ENCODE measurements around the gene SLPI.

SLPI gene

GRCh38 chr20:45269754-45270270, 15.4 kb upstream of the SLPI start:
- DNase-seq (ENCODE audit: low spot score): no peak

- no peak for DNase-seq (ENCODE audit: low spot score)
Observed at GRCh38 chr20:45269056-45269455, 14.7 kb upstream of the SLPI start.

- DNase-seq (ENCODE audit: low spot score): no peak
Observed at GRCh38 chr20:45268531-45268930, 14.2 kb upstream of the SLPI start.

GRCh38 chr20:45266977-45267376, 12.6 kb upstream of the SLPI start:
- DNase-seq (ENCODE audit: low spot score): no peak

GRCh38 chr20:45263556-45264266, 9.3 kb upstream of the SLPI start:
- DNase-seq (ENCODE audit: low spot score): no peak

GRCh38 chr20:45258664-45259063, 4.3 kb upstream of the SLPI start:
- no peak for DNase-seq (ENCODE audit: low spot score)

- DNase-seq (ENCODE audit: low spot score): no peak
Observed at GRCh38 chr20:45258259-45258658, 3.9 kb upstream of the SLPI start.

- no peak for DNase-seq (ENCODE audit: low spot score)
Observed at GRCh38 chr20:45257711-45258110, 3.3 kb upstream of the SLPI start.

- DNase-seq (ENCODE audit: low spot score): no peak
Observed at GRCh38 chr20:45257161-45257560, 2.8 kb upstream of the SLPI start.

- DNase-seq (ENCODE audit: low spot score): no peak
Observed at GRCh38 chr20:45253261-45253660, 1.1 kb downstream of the SLPI start.

GRCh38 chr20:45251884-45252560, 2.3 kb downstream of the SLPI start:
- no peak for DNase-seq (ENCODE audit: low spot score)

- no peak for DNase-seq (ENCODE audit: low spot score)
Observed at GRCh38 chr20:45248609-45249008, 5.8 kb downstream of the SLPI start.

- DNase-seq (ENCODE audit: low spot score): no peak
Observed at GRCh38 chr20:45247865-45248264, 6.5 kb downstream of the SLPI start.

- DNase-seq (ENCODE audit: low spot score): no peak
Observed at GRCh38 chr20:45246109-45246508, 8.3 kb downstream of the SLPI start.

GRCh38 chr20:45238139-45238538, 16.2 kb downstream of the SLPI start:
- DNase-seq (ENCODE audit: low spot score): no peak

GRCh38 chr20:45235995-45236394, 18.4 kb downstream of the SLPI start:
- no peak for DNase-seq (ENCODE audit: low spot score)

- DNase-seq (ENCODE audit: low spot score): no peak
Observed at GRCh38 chr20:45230631-45231030, 23.7 kb downstream of the SLPI start.

GRCh38 chr20:45229264-45230056, 24.9 kb downstream of the SLPI start:
- no peak for DNase-seq (ENCODE audit: low spot score)

- no peak for DNase-seq (ENCODE audit: low spot score)
Observed at GRCh38 chr20:45226287-45226686, 28.1 kb downstream of the SLPI start.

- no peak for DNase-seq (ENCODE audit: low spot score)
Observed at GRCh38 chr20:45223136-45223535, 31.2 kb downstream of the SLPI start.

GRCh38 chr20:45221076-45221475, 33.3 kb downstream of the SLPI start, which contains the start of gene SEMG2:
TSS of gene SEMG2 (plus strand) at chr20:45221373. CDS start at chr20:45221390, 17 bp downstream.
- DNase-seq (ENCODE audit: low spot score): no peak

GRCh38 chr20:45218636-45219035, 35.7 kb downstream of the SLPI start:
- no peak for DNase-seq (ENCODE audit: low spot score)

- no peak for DNase-seq (ENCODE audit: low spot score)
Observed at GRCh38 chr20:45218124-45218523, 36.2 kb downstream of the SLPI start.
